NB4 (cell line): ENCODE data around the gene UPF3A.
A peak's percentile ranks its signal among the peaks of the same experiment; 100 is the strongest.

Experiments used
- CTCF ChIP-seq: IDR thresholded peaks from one replicate; pipeline ENCODE4 v1.5.1; 2012; ENCODE audit warnings: low read depth, low read length
- MAX ChIP-seq: IDR thresholded peaks from 2 replicates; pipeline ENCODE4 v1.6.1; 2011; ENCODE audit warnings: low read depth, low read length
- MYC ChIP-seq: IDR thresholded peaks from 2 replicates; pipeline ENCODE4 v1.6.1; 2011; ENCODE audit warnings: low read depth, low read length
- POLR2A ChIP-seq: IDR thresholded peaks from 2 replicates; pipeline ENCODE4 v1.6.1; 2011; ENCODE audit warnings: mild to moderate bottlenecking; ENCODE audit not compliant: insufficient read length; ENCODE audit errors: extremely low read depth

GRCh38 chr13:114282041-114282670 lies 755 bp downstream of the UPF3A start:
- TF ChIP-seq CTCF (no peak), POLR2A (peak; percentile 8), MAX (no peak), MYC (0 out of 2 replicates have a peak, but pooled peaks have one; percentile 6)
